DMS53 treated with DMSO at 0.1 percent for 48 hours (cell line): Measurements from ENCODE around the gene DMRTC2.

Experiments used
- DNase-seq: peaks from one replicate; lab custom pipeline; 2025; ENCODE audit not compliant: unreplicated experiment; lab: John Stamatoyannopoulos, UW

DMRTC2 gene

DNA sequence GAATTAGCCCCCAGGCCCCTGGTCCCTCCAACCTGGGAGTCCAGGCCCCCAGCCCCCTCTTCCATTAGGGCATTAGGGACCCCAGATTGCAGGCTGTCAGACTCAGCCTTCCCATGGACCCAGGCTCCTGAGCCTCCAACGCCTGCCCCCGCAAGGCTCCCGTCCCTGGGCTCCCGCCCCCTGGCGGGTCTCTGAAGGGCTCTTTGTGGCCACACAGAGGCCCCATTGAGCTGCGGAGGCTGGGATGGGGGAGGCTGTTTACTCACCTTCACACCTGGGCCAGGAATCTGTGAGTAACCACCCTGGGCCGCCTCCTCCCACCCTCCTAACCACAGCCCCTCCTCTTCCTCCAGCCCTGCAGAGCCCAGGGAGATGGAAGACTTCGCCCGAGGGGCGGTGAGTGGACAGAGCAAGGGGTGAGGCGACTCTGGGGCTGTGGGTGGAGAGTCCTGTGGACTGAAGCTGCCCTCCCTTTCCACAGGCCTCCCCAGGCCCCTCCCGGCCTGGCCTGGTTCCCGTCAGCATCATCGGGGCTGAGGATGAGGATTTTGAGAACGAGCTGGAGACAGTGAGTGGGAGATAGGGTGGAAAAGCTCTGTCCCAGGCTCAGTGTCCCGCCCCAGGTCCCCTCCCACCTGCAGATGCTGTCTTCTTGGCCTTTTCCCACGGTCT is 43.0 kb downstream of the DMRTC2 start:
- DNase-seq, result no peak

DNA sequence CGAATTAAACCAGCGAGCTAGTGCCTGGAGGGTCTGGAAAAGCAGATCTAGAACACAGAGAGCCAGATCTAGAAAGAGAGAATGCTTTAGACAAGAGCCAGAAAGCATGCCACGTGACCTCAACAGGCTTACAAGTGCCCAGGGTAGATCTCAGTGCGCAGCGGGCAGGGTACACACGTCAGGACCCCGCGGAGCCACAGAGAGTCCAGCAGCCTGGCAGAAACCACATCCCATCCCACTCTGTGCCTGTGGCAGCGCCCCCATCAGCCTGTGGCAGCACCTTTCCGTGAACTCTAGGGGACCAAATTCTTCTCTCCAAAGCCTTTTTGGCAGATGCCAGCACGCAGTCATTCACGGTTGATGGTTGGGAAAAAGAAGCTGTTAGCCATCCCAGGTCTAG is 44.1 kb downstream of the DMRTC2 start:
- no peak for DNase-seq

DNA sequence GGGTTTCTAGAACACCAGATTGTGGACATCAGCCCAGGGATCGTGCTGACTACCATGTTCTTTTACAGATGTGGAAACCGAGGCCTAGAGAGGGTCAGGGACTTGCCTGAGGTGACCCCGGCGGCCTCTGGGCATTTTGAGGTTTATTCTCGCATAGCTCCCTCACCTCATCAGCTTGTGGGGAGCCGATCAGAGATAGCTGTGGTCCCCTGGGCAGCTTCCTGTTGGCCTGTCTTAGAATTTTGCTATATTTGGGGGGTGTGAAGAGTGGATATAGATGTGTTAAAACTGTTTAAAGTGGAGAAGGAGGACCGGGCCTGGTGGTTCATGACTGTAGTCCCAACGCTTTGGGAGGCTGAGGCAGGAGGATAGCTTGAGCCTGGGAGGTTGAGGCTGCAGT is 45.1 kb downstream of the DMRTC2 start:
- DNase-seq, result no peak

DNA sequence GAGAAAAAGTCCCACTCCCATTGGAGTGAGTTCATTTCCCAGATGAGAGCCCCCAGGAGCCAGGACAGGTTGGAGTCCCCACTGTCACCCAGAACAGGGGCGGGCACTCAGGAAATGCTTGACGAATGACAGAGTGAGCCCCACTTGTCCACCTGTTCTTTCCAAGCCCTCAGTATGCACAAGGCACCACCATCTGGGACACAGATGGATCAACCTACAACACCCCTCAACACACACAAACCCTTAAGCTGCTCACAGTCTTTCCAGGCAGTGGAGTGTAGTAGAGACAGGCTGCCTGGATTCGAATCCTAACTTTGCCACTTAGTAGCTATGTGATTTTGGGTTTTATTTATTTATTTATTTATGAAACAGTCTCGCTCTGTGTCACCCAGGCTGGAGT is 46.1 kb downstream of the DMRTC2 start:
- no peak for DNase-seq

DNA sequence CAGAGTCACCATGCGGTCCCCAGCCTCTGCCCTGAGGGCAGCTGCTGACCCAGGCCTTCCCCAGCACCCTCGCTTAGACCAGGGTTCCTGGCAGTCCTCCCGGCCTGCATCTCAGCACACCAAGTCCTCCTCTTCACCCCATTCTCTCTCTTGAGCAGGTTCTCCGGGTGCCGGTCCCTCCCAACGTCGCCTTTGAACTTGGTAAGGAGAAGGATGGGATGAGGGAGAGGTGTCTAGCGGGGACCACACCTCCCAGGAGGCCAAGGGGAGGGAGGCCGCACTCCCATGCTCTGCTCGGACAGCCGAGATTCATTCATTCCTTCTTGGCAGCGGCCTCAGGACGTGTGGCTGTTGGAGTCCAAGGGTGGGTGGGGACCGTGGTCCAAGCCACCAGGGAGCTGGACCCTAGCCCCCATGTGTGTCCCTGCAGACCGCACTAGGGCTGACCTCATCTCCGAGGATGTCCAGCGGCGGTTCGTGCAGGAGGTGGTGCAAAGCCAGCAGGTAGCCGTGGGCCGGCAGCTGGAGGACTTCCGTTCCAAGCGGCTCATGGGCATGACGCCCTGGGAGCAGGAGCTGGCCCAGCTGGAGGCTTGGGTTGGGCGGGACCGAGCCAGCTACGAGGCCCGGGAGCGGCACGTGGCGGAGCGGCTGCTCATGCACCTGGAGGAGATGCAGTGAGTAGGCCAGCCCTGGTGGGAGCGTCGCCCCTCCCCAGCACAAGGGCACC is 47.5 kb downstream of the DMRTC2 start:
- no peak for DNase-seq

DNA sequence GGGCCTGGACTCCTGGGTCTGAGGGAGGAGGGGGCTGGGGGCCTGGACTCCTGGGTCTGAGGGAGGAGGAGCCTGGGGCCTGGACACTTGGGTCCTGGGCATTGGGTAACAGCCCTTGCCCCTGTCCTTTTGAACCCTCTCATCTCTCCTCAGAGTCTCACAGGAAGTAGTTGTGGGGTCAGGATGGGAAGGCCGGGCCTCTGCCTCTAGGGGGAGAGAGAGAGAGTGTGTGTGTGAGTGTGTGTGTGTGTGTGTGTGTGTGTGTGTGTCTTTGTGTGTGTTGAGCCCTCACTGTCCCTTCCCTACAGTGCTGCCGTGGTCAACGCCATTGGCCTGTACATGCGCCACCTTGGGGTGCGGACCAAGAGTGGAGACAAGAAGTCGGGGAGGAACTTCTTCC is 49.1 kb downstream of the DMRTC2 start:
- no peak for DNase-seq

DNA sequence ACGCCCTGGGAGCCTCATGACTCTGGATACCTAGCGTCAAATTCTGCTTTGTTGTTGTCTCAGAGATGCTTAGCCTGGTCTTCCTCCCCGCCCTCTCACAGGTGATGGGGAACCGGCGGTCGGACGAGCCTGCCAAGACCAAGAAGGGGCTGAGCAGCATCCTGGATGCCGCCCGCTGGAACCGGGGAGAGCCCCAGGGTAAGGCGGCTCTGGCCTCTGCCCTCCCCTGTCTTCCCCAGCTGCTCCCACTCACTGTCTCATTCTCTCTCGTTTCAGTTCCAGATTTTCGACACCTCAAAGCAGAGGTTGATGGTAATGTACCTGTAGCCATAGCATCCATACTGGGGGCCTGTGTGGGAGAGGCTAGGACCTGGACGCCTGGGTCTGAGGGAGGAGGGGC is 49.5 kb downstream of the DMRTC2 start:
- no peak for DNase-seq

DNA sequence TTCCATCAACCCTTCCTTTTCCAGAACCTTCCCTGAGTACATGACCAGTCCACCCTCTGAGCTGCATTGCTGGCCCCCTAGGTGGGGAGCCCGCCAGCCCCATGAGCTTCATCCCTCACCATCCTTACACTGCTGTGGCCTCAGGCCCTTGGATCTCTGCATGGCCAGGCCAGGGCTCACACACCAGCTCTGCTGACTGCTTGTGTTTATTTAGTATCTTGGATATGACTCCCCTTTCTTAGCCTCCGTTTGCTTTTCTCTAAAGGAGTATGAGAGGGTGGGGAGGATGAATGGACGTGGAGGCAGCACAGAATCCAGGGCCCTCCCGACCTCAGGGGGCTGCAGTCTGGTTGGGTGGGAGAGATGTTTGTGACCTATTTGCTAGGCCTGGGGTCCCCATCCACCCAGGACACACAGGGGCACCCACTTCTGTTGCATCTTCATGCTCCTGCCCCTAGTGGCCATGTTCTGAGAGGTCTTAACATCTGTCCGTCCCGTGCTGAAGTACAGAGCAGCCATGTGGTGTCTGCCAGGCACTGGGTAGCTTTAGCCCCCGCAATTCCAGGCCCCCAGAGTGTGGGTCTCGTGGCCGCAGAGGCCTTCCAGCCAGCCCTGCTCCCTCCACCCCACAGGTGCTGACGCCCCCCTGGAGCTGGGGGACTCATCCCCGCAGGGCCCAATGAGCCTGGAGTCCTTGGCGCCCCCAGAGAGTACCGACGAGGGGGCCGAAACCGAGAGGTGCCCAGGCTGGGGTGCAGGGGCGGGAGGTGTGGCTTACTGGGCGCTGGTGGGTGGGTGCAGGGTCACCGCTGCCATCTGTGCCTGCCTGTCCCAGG is 51.1 kb downstream of the DMRTC2 start:
- no peak for DNase-seq

DNA sequence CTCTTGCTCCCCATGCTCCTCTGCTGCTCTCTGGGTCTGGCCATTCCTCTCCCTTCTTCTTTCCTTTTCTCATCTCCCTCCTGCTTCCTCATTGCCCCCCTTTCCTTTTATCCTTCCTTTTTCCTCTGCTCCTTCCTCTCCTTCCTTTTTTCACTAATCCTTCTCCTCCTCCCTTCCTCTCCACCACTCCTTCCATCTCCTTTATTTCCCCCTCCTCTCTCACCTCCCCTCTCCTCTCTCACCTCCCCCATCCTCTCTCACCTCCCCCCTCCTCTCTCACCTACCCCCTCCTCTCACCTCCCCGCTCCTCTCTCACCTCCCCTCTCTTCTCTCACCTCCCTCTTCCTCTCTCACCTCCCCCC is 51.7 kb downstream of the DMRTC2 start:
- DNase-seq, result no peak

DNA sequence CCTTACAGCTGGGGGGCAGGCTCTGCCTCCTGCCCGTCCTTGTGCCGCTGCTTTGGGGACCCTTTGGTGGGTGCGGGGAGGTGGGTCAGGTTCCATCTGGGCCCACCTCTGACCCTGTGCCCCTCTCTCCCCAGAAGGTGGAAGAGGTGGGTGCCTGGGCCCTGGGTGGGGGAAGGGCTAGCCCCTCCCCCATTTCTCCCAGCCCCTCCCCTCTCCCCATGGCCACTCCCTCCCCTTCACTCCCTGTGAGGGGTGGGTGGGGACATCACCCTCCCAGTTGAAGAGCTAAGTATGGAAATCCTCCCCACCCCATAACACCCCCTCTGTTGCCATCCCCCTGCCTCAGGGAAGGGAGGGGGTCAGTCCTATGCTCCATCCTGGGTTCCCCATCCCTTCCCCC is 52.3 kb downstream of the DMRTC2 start:
- no peak for DNase-seq

DNA sequence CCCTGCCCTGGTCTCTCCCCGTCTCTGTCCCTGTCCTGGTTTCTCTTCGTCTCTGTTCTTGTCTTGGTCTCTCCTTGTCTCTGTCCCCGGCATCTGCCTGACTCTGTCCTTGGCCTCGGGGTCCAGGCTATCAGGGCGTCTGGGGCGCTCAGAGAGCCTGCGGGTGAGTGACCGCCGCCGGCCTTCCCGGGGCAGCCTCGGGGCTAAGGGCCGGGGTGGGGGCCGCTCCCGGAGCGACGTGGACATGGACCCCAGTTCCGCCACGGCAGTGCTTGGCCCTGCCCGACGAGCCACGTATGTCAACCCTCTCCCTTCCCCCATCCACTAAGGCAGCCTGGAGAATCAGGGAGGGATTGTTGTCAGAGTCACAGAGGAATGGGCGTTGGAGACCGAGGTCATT is 53.0 kb downstream of the DMRTC2 start:
- DNase-seq, result no peak

DNA sequence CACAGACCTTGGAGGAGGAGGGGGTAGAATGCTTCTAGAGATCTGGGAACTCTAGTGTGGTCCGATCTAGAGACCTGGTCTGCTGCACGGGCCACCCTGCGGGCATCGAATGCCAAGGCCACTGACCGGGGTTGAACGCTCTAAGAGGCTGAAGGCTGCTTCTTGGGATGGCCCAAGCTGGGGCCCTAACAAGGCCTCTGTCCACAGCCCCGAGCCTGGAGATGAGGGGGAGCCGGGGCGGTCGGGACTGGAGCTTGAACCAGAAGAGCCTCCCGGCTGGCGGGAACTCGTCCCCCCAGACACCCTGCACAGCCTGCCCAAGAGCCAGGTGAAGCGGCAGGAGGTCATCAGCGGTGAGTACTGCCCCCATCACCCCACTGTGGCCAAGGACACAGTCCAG is 53.4 kb downstream of the DMRTC2 start:
- DNase-seq, result no peak
